ENCODE results near the gene SEZ6.

GRCh38 chr17:28989028-28989427 is 16.8 kb downstream of the SEZ6 start:
- TF ChIP-seq POLR2A (IDR thresholded peaks at IDR 0.05) (no peak), CTCF (IDR thresholded peaks at IDR 0.05) (no peak), POLR2AphosphoS5 (IDR thresholded peaks at IDR 0.05) (no peak), EP300 (IDR thresholded peaks at IDR 0.05) (no peak)

Measured in stomach (tissue), 4 donors.